SK-N-SH (cell line): ENCODE data around the gene CEP41. TPM values are rescaled to one million over a fixed set of nuclear protein-coding genes. Genes with fewer than 3 reads are reported as not detected.

ENCODE experiments used
- CTCF ChIA-PET: fragments of 300-600, 350-600 bp; formaldehyde crosslinking; extraction: SDS; loops from one replicate; lab custom pipeline; 2021; lab: Yijun Ruan, JAX
- POLR2A ChIA-PET: fragments of 350-600 bp; sonication (Branson Sonifier 250); formaldehyde crosslinking; extraction: SDS; loops from one replicate; lab custom pipeline; 2020; ENCODE audit warnings: antibody characterized with exemption, inconsistent platforms; lab: Yijun Ruan, JAX
- DNase-seq: peaks from one replicate; pipeline ENCODE4 v3.0.0; 2012
- H2AFZ ChIP-seq: fragments of 200-600 bp; sonication (generic); 2 replicates; pipeline ENCODE4 v1.8.1; 2016; ENCODE audit warnings: antibody characterized with exemption, mild to moderate bottlenecking, low read depth
- H3F3A ChIP-seq: fragments of 200-600 bp; sonication (generic); replicated peaks from 2 replicates; pipeline ENCODE3; 2016; ENCODE audit warnings: antibody characterized with exemption, mild to moderate bottlenecking; ENCODE audit not compliant: insufficient read depth
- H3K27ac ChIP-seq, 2 experiments: fragments of 200-500 bp in 1 of 2; fragments of 200-600 bp in 1 of 2; sonication (Bioruptor generic) in 1 of 2; sonication (generic), shearing (Covaris generic) in 1 of 2; 2 replicates each; pipeline versions ENCODE4 v1.5.1 to v1.6.1; 2014 to 2016; ENCODE audit warnings: low read depth in 2 of 2, inconsistent platforms in 1 of 2, low read length in 1 of 2, mild to moderate bottlenecking in 1 of 2, mixed read lengths in 1 of 2
- H3K27me3 ChIP-seq: fragments of 200-600 bp; sonication (generic), shearing (Covaris generic); 2 replicates; pipeline ENCODE4 v1.6.1; 2016; ENCODE audit warnings: mixed run types; ENCODE audit not compliant: insufficient read depth
- H3K36me3 ChIP-seq, 2 experiments: fragments of 200-500 bp in 1 of 2; fragments of 200-600 bp in 1 of 2; sonication (Bioruptor generic) in 1 of 2; sonication (generic) in 1 of 2; replicated peaks in 1 of 2; 2 replicates each; pipeline versions ENCODE3 to v1.5.1; 2014 to 2016; ENCODE audit warnings: low read length in 1 of 2, mild to moderate bottlenecking in 1 of 2; ENCODE audit not compliant: insufficient read depth in 2 of 2, control insufficient read depth in 1 of 2
- H3K4me1 ChIP-seq, 2 experiments: fragments of 200-500 bp in 1 of 2; fragments of 200-600 bp in 1 of 2; sonication (Bioruptor generic) in 1 of 2; sonication (generic), shearing (Covaris generic) in 1 of 2; 2 replicates each; pipeline versions ENCODE4 v1.5.1 to v1.6.1; 2014 to 2016; ENCODE audit warnings: low read depth in 1 of 2, low read length in 1 of 2, mixed run types in 1 of 2; ENCODE audit not compliant: insufficient read depth in 2 of 2, control insufficient read depth in 1 of 2
- H3K4me2 ChIP-seq: fragments of 200-600 bp; sonication (generic), shearing (Covaris generic); 2 replicates; pipeline ENCODE4 v1.6.1; 2017; ENCODE audit warnings: mixed run types
- H3K4me3 ChIP-seq, 2 experiments: fragments of 200-500 bp in 1 of 2; fragments of 200-600 bp in 1 of 2; sonication (Bioruptor generic) in 1 of 2; sonication (generic), shearing (Covaris generic) in 1 of 2; 2 replicates each; pipeline versions ENCODE4 v1.5.1 to v1.8.1; 2014 to 2016; ENCODE audit warnings: low read depth in 2 of 2, inconsistent platforms in 1 of 2, low read length in 1 of 2, mild to moderate bottlenecking in 1 of 2, mixed read lengths in 1 of 2, moderate library complexity in 1 of 2
- H3K79me2 ChIP-seq: fragments of 200-600 bp; sonication (generic); 2 replicates; pipeline ENCODE4 v1.8.1; 2017; ENCODE audit warnings: mild to moderate bottlenecking; ENCODE audit not compliant: insufficient read depth
- H3K9ac ChIP-seq: fragments of 200-600 bp; sonication (generic); 2 replicates; pipeline ENCODE4 v1.6.1; 2017; ENCODE audit warnings: mixed run types
- H3K9me2 ChIP-seq: fragments of 200-600 bp; sonication (generic); 2 replicates; pipeline ENCODE4 v1.6.1; 2017; ENCODE audit warnings: mixed run types
- H3K9me3 ChIP-seq: fragments of 200-600 bp; sonication (generic); 2 replicates; pipeline ENCODE4 v1.6.1; 2017; ENCODE audit warnings: mixed run types, mild to moderate bottlenecking, moderate library complexity
- H4K20me1 ChIP-seq: fragments of 200-600 bp; sonication (generic); 2 replicates; pipeline ENCODE4 v1.6.1; 2017; ENCODE audit warnings: mild to moderate bottlenecking, mixed run types; ENCODE audit not compliant: insufficient read depth
- ELF1 ChIP-seq: IDR thresholded peaks from 2 replicates; pipeline ENCODE4 v1.4.0; 2012
- FOSL2 ChIP-seq: IDR thresholded peaks from 2 replicates; pipeline ENCODE4 v1.4.0; 2012; ENCODE audit warnings: low read depth, mild to moderate bottlenecking, moderate library complexity, borderline replicate concordance
- FOXJ3 ChIP-seq: sonication (generic); formaldehyde crosslinking; IDR thresholded peaks from 2 replicates; pipeline ENCODE4 v1.5.1; 2020; ENCODE audit warnings: mild to moderate bottlenecking, missing genetic modification reagents
- GATA2 ChIP-seq: sonication (generic); formaldehyde crosslinking; IDR thresholded peaks from 2 replicates; pipeline ENCODE4 v1.5.0; 2020; ENCODE audit warnings: mild to moderate bottlenecking, missing genetic modification reagents
- JUND ChIP-seq: IDR thresholded peaks from 2 replicates; pipeline ENCODE4 v1.4.0; 2012
- MEF2A ChIP-seq: IDR thresholded peaks from 2 replicates; pipeline ENCODE4 v1.4.0; 2012; ENCODE audit warnings: low read depth, borderline replicate concordance
- RAD21 ChIP-seq: IDR thresholded peaks from 2 replicates; pipeline ENCODE4 v1.6.1; 2012; ENCODE audit warnings: mild to moderate bottlenecking, low read length
- SIN3A ChIP-seq: IDR thresholded peaks from 2 replicates; pipeline ENCODE4 v1.6.1; 2012; ENCODE audit warnings: low read depth, mild to moderate bottlenecking, low read length, moderate library complexity, borderline replicate concordance
- TCF12 ChIP-seq: IDR thresholded peaks from 2 replicates; pipeline ENCODE4 v1.4.0; 2012
- WGBS: methylation state at CpG from one replicate; pipeline ENCODE4 v1.1.6; 2017; ENCODE audit warnings: low lambda C conversion rate; 5-methylcytosine and 5-hydroxymethylcytosine counted together
- polyA plus RNA-seq, 3 experiments: library from polyadenylated mRNA; depleted of rRNA; stranded (reverse); fragments of >200 nt; gene quantifications; 2 replicates each; pipeline ENCODE4 v1.2.3, GENCODE V29; 2012
- TF ChIP-seq, protein P1 (sequence below): fragments of 150-350 bp; IDR thresholded peaks from 2 replicates; pipeline ENCODE4 v1.6.1; 2016; ENCODE audit warnings: mild to moderate bottlenecking, low read depth, low read length
- TF ChIP-seq, protein P2 (sequence below): IDR thresholded peaks from 2 replicates; pipeline ENCODE4 v1.6.1; 2012; ENCODE audit warnings: mild to moderate bottlenecking, low read depth, low read length, moderate library complexity

CEP41 gene
- polyA plus RNA-seq, 1 of the 3 experiments (the other 2 are of a cell fraction) = 20.9 TPM

DNA sequence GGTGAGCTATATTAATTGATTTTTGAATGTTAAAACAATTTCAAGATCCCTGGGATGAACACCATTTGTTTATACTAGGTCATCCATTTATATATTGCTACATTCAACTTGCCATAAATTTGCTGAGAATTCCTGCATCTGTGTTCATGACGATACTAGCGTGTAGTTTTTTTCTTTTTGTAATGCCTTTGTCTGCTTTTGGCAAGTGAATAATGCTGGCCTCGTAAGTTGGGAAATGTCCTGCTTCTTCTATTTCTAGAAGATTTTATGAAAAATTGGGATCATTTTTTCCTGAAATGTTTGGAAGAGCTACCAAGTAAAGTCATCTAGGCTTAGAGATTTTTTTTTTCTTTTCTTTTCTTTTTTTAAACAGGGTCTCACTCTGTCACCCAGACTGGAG, 38.2 kb upstream of the CEP41 start:
- no peaks in the 10 kb centered on the region for H3K36me3 ChIP-seq
- DNase-seq = no peak
- H3K27ac ChIP-seq = no peak overlapping the region
- H3K9me2 ChIP-seq = no peaks in the 10 kb centered on the region
- no peak overlapping the region for H3K4me3 ChIP-seq
- H3K9ac ChIP-seq = no peak overlapping the region
- peaks cover 8% of the 10 kb centered on the region; the same call in 1 of the 2 replicates for H3K9me3 ChIP-seq
- H3K79me2 ChIP-seq = no peaks in the 10 kb centered on the region
- H3K4me1 ChIP-seq = peaks cover 0 to 3% of the 10 kb centered on the region in 2 experiments; a peak in 1 of 4 replicates
- POLR2A ChIA-PET = no interaction called here
- H3K4me2 ChIP-seq = no peak overlapping the region
- TF ChIP-seq FOSL2 = no peak
- no peak for TF ChIP-seq TCF12
- no peak for TF ChIP-seq SIN3A
- TF ChIP-seq, protein P1, sequence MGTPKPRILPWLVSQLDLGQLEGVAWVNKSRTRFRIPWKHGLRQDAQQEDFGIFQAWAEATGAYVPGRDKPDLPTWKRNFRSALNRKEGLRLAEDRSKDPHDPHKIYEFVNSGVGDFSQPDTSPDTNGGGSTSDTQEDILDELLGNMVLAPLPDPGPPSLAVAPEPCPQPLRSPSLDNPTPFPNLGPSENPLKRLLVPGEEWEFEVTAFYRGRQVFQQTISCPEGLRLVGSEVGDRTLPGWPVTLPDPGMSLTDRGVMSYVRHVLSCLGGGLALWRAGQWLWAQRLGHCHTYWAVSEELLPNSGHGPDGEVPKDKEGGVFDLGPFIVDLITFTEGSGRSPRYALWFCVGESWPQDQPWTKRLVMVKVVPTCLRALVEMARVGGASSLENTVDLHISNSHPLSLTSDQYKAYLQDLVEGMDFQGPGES = no peak
- TF ChIP-seq JUND = no peak
- no peak for TF ChIP-seq GATA2 (CRISPR knock-in tag)
- TF ChIP-seq MEF2A = no peak
- H2AFZ ChIP-seq = no peak overlapping the region
- 89% methylated on average over 3 of the region's 3 CpGs for WGBS
- H3K27me3 ChIP-seq = no peaks in the 10 kb centered on the region
- CTCF ChIA-PET = no interaction called here
- H3F3A ChIP-seq = peaks cover 5% of the 10 kb centered on the region
- no peaks in the 10 kb centered on the region for H4K20me1 ChIP-seq

DNA sequence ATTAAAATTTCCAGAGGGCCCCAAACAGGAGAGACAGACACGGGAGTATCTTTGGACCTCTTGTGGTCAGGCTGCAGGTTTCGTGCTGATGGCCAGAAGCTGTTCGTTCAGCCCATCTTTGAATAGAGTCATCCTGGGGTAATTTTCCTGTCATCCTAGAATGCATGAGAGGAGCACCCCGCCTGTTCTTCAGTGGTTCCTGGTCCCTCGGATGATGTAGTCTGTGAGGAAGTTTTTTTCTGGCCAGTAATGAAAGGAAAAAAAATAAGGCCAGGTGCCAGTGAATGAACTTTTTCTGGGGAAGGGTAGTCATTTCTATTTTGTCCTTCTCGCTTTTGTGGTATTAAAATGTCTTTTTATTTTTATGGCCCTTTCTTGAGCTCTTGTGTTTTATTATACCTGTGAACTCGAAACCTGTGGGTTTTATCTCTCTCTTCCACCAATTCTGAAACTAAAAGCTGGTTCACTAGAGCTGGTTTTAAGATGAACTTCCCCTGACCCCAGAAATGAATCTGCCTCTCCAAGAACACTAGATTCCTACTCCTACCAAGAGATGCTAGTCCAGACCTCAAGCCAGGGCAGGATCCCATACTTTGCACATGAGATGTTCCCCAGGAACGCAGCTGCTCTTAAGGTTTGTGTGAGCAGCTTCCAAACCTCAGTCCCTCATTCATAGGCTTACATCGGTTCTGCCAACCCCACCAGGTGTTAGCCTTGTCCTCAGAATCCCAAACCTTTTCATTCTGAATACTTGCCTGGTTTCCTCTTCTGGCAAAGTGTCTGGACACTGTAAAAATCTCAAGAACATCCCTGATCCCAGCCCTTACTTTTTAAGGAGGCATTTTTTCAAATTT, 35.7 kb upstream of the CEP41 start:
- peaks cover 8% of the 10 kb centered on the region; the same call in 1 of the 2 replicates for H3K9me3 ChIP-seq
- no peak overlapping the region for H3K4me3 ChIP-seq
- TF ChIP-seq FOXJ3 (CRISPR knock-in tag) = no peak
- TF ChIP-seq RAD21 = no peak
- no peak for TF ChIP-seq ELF1
- TF ChIP-seq, protein P2, sequence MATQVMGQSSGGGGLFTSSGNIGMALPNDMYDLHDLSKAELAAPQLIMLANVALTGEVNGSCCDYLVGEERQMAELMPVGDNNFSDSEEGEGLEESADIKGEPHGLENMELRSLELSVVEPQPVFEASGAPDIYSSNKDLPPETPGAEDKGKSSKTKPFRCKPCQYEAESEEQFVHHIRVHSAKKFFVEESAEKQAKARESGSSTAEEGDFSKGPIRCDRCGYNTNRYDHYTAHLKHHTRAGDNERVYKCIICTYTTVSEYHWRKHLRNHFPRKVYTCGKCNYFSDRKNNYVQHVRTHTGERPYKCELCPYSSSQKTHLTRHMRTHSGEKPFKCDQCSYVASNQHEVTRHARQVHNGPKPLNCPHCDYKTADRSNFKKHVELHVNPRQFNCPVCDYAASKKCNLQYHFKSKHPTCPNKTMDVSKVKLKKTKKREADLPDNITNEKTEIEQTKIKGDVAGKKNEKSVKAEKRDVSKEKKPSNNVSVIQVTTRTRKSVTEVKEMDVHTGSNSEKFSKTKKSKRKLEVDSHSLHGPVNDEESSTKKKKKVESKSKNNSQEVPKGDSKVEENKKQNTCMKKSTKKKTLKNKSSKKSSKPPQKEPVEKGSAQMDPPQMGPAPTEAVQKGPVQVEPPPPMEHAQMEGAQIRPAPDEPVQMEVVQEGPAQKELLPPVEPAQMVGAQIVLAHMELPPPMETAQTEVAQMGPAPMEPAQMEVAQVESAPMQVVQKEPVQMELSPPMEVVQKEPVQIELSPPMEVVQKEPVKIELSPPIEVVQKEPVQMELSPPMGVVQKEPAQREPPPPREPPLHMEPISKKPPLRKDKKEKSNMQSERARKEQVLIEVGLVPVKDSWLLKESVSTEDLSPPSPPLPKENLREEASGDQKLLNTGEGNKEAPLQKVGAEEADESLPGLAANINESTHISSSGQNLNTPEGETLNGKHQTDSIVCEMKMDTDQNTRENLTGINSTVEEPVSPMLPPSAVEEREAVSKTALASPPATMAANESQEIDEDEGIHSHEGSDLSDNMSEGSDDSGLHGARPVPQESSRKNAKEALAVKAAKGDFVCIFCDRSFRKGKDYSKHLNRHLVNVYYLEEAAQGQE = no peak
- TF ChIP-seq FOSL2 = no peak
- TF ChIP-seq, all 33 proteins: peak for 0
- WGBS = 67% methylated on average over 9 of the region's 9 CpGs
- no peak overlapping the region for H3K4me2 ChIP-seq
- DNase-seq = no peak
- H4K20me1 ChIP-seq = no peaks in the 10 kb centered on the region
- no peak overlapping the region for H2AFZ ChIP-seq
- no peaks in the 10 kb centered on the region for H3F3A ChIP-seq
- POLR2A ChIA-PET = no interaction called here
- no peaks in the 10 kb centered on the region for H3K79me2 ChIP-seq
- H3K4me1 ChIP-seq = no peaks in the 10 kb centered on the region; a peak in 1 of 4 replicates
- no peak overlapping the region for H3K27ac ChIP-seq
- H3K27me3 ChIP-seq = no peaks in the 10 kb centered on the region
- no peak overlapping the region for H3K9ac ChIP-seq
- no peaks in the 10 kb centered on the region for H3K9me2 ChIP-seq
- no peaks in the 10 kb centered on the region for H3K36me3 ChIP-seq
- CTCF ChIA-PET = no interaction called here
